Large intestine (tissue), 12 donors: Measurements from ENCODE around the gene GRIP2. TPM values are rescaled to one million over a fixed set of nuclear protein-coding genes. Genes with fewer than 3 reads are reported as not detected.

Experiments
- DNase-seq, 2 donors: peaks; one replicate each; pipeline versions ENCODE4 v3.0.0 to v3.0.0-alpha.2; 2013
- H3K27ac ChIP-seq: one replicate; pipeline ENCODE4 v1.5.1; 2013; ENCODE audit warnings: low read length
- H3K27me3 ChIP-seq: 2 replicates; pipeline ENCODE4 v1.6.1; 2013; ENCODE audit warnings: low read length; ENCODE audit not compliant: control insufficient read depth, insufficient read depth
- H3K36me3 ChIP-seq: 2 replicates; pipeline ENCODE4 v1.6.1; 2013; ENCODE audit warnings: low read length; ENCODE audit not compliant: control insufficient read depth, insufficient read depth
- H3K4me1 ChIP-seq: one replicate; pipeline ENCODE4 v1.6.1; 2013; ENCODE audit warnings: low read length; ENCODE audit not compliant: control insufficient read depth, insufficient read depth
- H3K4me3 ChIP-seq: one replicate; pipeline ENCODE4 v1.5.1; 2013; ENCODE audit warnings: low read length
- H3K9me3 ChIP-seq: one replicate; pipeline ENCODE4 v1.6.1; 2013; ENCODE audit warnings: mild to moderate bottlenecking, low read depth, low read length, moderate library complexity; ENCODE audit not compliant: control insufficient read depth
- WGBS: methylation state at CpG from one replicate; pipeline ENCODE4 v1.1.5; 2013; ENCODE audit warnings: low lambda C conversion rate; ENCODE audit not compliant: insufficient coverage; 5-methylcytosine and 5-hydroxymethylcytosine counted together
- long read RNA-seq, 11 donors: transcript quantifications; one replicate each; lab custom pipeline, GENCODE V29; 2026
- polyA plus RNA-seq: library from polyadenylated mRNA; unstranded; fragments of 120-200 nt; gene quantifications from one replicate; pipeline ENCODE4 v1.2.1, GENCODE V29; 2013

GRIP2 gene
- 1.1 TPM for polyA plus RNA-seq
- long read RNA-seq, donor 1 = 0 reads
- long read RNA-seq, donor 2 = 0 reads
- long read RNA-seq, donor 3 = 0 reads
- long read RNA-seq, donor 4 = 0 reads
- long read RNA-seq, donor 5 = 0 reads
- long read RNA-seq, donor 6 = 0 reads
- long read RNA-seq, donor 7 = 0 reads
- long read RNA-seq, donor 8, full-length matches to known transcripts = 1 of 1 reads
- long read RNA-seq, donor 8, partial matches to known transcripts = 0 of 1 reads
- long read RNA-seq, donor 8, other reads (novel, unspliced or antisense) = 0 of 1 reads
- long read RNA-seq, donor 9 = 0 reads
- long read RNA-seq, donor 10 = 0 reads
- long read RNA-seq, donor 11 = 0 reads

GRCh38 chr3:14539742-14540491 is at the start of gene GRIP2:
TSS of gene GRIP2 (minus strand) at chr3:14540342. CDS start at chr3:14540308, 34 bp downstream.
- no peaks in the 10 kb centered on the region for H3K36me3 ChIP-seq
- no peak within 1 kb of the TSS for H3K27ac ChIP-seq
- WGBS = no CpG with 5 or more reads among the region's 14 CpGs
- H3K4me3 ChIP-seq = peak within 1 kb of the TSS; percentile 6
- H3K27me3 ChIP-seq = peaks cover 3% of the 10 kb centered on the region
- DNase-seq = no peak
- no peaks in the 10 kb centered on the region for H3K4me1 ChIP-seq
- no peaks in the 10 kb centered on the region for H3K9me3 ChIP-seq

GRCh38 chr3:14588425-14589112 is 48.4 kb upstream of the GRIP2 start:
- no peaks in the 10 kb centered on the region for H3K4me1 ChIP-seq
- no peak overlapping the region for H3K4me3 ChIP-seq
- no peak overlapping the region for H3K27ac ChIP-seq
- H3K9me3 ChIP-seq = no peaks in the 10 kb centered on the region
- no peak for DNase-seq
- peaks cover 4% of the 10 kb centered on the region for H3K27me3 ChIP-seq
- no CpG with 5 or more reads among the region's 6 CpGs for WGBS
- H3K36me3 ChIP-seq = no peaks in the 10 kb centered on the region

GRCh38 chr3:14587740-14588360 is 47.7 kb upstream of the GRIP2 start:
- DNase-seq = no peak
- WGBS = no CpG with 5 or more reads among the region's 4 CpGs

GRCh38 chr3:14586611-14587010 is 46.5 kb upstream of the GRIP2 start:
- no peak overlapping the region for H3K4me3 ChIP-seq
- H3K27me3 ChIP-seq = peaks cover 10% of the 10 kb centered on the region
- no peaks in the 10 kb centered on the region for H3K9me3 ChIP-seq
- no peak for DNase-seq
- no peaks in the 10 kb centered on the region for H3K4me1 ChIP-seq
- no peaks in the 10 kb centered on the region for H3K36me3 ChIP-seq
- no CpG with 5 or more reads among the region's 2 CpGs for WGBS
- no peak overlapping the region for H3K27ac ChIP-seq

More at GRCh38 chr3:14587740-14588360, 47.7 kb upstream of the GRIP2 start:
- H3K9me3 ChIP-seq = no peaks in the 10 kb centered on the region
- H3K27ac ChIP-seq = no peak overlapping the region
- no peak overlapping the region for H3K4me3 ChIP-seq
- H3K4me1 ChIP-seq = no peaks in the 10 kb centered on the region
- H3K36me3 ChIP-seq = no peaks in the 10 kb centered on the region
- H3K27me3 ChIP-seq = peaks cover 4% of the 10 kb centered on the region

- H3K4me1 ChIP-seq = no peaks in the 10 kb centered on the region
- WGBS = 100% methylated on average over 1 of the region's 5 CpGs
- H3K27me3 ChIP-seq = peaks cover 12% of the 10 kb centered on the region
- H3K36me3 ChIP-seq = no peaks in the 10 kb centered on the region
- DNase-seq = no peak
- H3K27ac ChIP-seq = no peak overlapping the region
- no peak overlapping the region for H3K4me3 ChIP-seq
- H3K9me3 ChIP-seq = no peaks in the 10 kb centered on the region
Measured at GRCh38 chr3:14583548-14584091, 43.5 kb upstream of the GRIP2 start.

GRCh38 chr3:14582045-14582410 is 41.9 kb upstream of the GRIP2 start:
- no peaks in the 10 kb centered on the region for H3K4me1 ChIP-seq
- no CpG with 5 or more reads among the region's 4 CpGs for WGBS
- peaks cover 14% of the 10 kb centered on the region for H3K27me3 ChIP-seq
- H3K36me3 ChIP-seq = no peaks in the 10 kb centered on the region
- DNase-seq = no peak
- H3K4me3 ChIP-seq = no peak overlapping the region
- no peak overlapping the region for H3K27ac ChIP-seq
- no peaks in the 10 kb centered on the region for H3K9me3 ChIP-seq

GRCh38 chr3:14581334-14582044 is 41.3 kb upstream of the GRIP2 start:
- no peak for DNase-seq
- no CpG with 5 or more reads among the region's 5 CpGs for WGBS
- Histone ChIP-seq H3K36me3 (no peaks in the 10 kb centered on the region), H3K27ac (no peak overlapping the region), H3K27me3 (peaks cover 14% of the 10 kb centered on the region), H3K4me1 (no peaks in the 10 kb centered on the region), H3K9me3 (no peaks in the 10 kb centered on the region), H3K4me3 (no peak overlapping the region)

- no peaks in the 10 kb centered on the region for H3K36me3 ChIP-seq
- no peak for DNase-seq
- no peak overlapping the region for H3K4me3 ChIP-seq
- peaks cover 10% of the 10 kb centered on the region for H3K27me3 ChIP-seq
- no peaks in the 10 kb centered on the region for H3K4me1 ChIP-seq
- H3K9me3 ChIP-seq = no peaks in the 10 kb centered on the region
- H3K27ac ChIP-seq = no peak overlapping the region
- WGBS = no CpG with 5 or more reads among the region's 5 CpGs
Measured at GRCh38 chr3:14577897-14578296, 37.8 kb upstream of the GRIP2 start.

- WGBS = no CpG with 5 or more reads among the region's 9 CpGs
- H3K4me1 ChIP-seq = no peaks in the 10 kb centered on the region
- H3K36me3 ChIP-seq = no peaks in the 10 kb centered on the region
- H3K4me3 ChIP-seq = no peak overlapping the region
- H3K27me3 ChIP-seq = peaks cover 3% of the 10 kb centered on the region
- no peak for DNase-seq
- H3K9me3 ChIP-seq = no peaks in the 10 kb centered on the region
- no peak overlapping the region for H3K27ac ChIP-seq
Measured at GRCh38 chr3:14576163-14576562, 36.0 kb upstream of the GRIP2 start.
